K562 (cell line): ENCODE data around the gene FTSJ1. TPM values are rescaled to one million over a fixed set of nuclear protein-coding genes. Genes with fewer than 3 reads are reported as not detected.

Experiments
- ATAC-seq: fragments of 200-7000 bp; cut with Tn5 transposase; 3 replicates; pipeline ENCODE4 v1.9.1; 2020; ENCODE audit warnings: moderate library complexity
- BruUV-seq: library from RNA; stranded (reverse); fragments of 400-500 nt; replicated peaks from 2 replicates; lab custom pipeline; 2021; lab: Mats Ljungman, UMichigan
- CTCF ChIA-PET: fragments of 300-600 bp; formaldehyde crosslinking; extraction: SDS; loops from one replicate; lab custom pipeline; 2021; ENCODE audit warnings: low intra/inter-chr PET ratio; lab: Yijun Ruan, JAX
- POLR2A ChIA-PET: fragments of 300-600, 350-650 bp; sonication (Branson Sonifier 250); formaldehyde crosslinking; extraction: SDS; loops from one replicate; lab custom pipeline; 2021; ENCODE audit warnings: antibody characterized with exemption, inconsistent platforms; lab: Yijun Ruan, JAX
- DNase-seq, 4 experiments: peaks; one replicate each; pipeline versions ENCODE4 v3.0.0 to v3.0.0-alpha.2; 2011 to 2018; ENCODE audit warnings: low spot score in 3 of 4, mixed read lengths in 3 of 4; ENCODE audit errors: extremely low read depth in 1 of 4
- FAIRE-seq: peaks from 2 replicates; lab custom pipeline; 2011; peaks lifted over from hg19 to GRCh38; lab: Jason Lieb, UNC
- H2AFZ ChIP-seq: 2 replicates; pipeline ENCODE4 v1.6.0; 2011; ENCODE audit warnings: low read depth, low read length, control low read depth, inconsistent platforms
- H3K27ac ChIP-seq: fragments of 200-600 bp; 3 replicates; pipeline ENCODE4 v1.8.0; 2011; ENCODE audit warnings: low read depth, mild to moderate bottlenecking, control low read depth, inconsistent platforms, low read length, moderate library complexity, mixed read lengths; ENCODE audit errors: extremely low read depth
- H3K27me3 ChIP-seq, 2 experiments: fragments of 300-600 bp in 1 of 2; 2 replicates in 1 of 2; 3 replicates in 1 of 2; pipeline versions ENCODE4 v1.6.0 to v1.8.0; 2011; ENCODE audit warnings: inconsistent platforms in 2 of 2, low read length in 2 of 2, mild to moderate bottlenecking in 1 of 2, mixed read lengths in 1 of 2, moderate library complexity in 1 of 2; ENCODE audit not compliant: control insufficient read depth in 2 of 2, insufficient read depth in 2 of 2
- H3K36me3 ChIP-seq: fragments of 300-600 bp; 3 replicates; pipeline ENCODE4 v1.8.0; 2011; ENCODE audit warnings: mild to moderate bottlenecking, low read length, inconsistent platforms; ENCODE audit not compliant: control insufficient read depth, insufficient read depth
- H3K4me1 ChIP-seq, 2 experiments: fragments of 200-600 bp in 1 of 2; replicated peaks in 1 of 2; 2 replicates in 1 of 2; 3 replicates in 1 of 2; pipeline versions ENCODE4 v1.5.1 to v1.8.0; 2011; ENCODE audit warnings: inconsistent platforms in 2 of 2, low read length in 2 of 2, mild to moderate bottlenecking in 1 of 2, mixed read lengths in 1 of 2, moderate library complexity in 1 of 2; ENCODE audit not compliant: control insufficient read depth in 2 of 2, insufficient read depth in 2 of 2
- H3K4me2 ChIP-seq: 2 replicates; pipeline ENCODE4 v1.6.1; 2011; ENCODE audit warnings: low read length, control low read depth, inconsistent platforms, mixed read lengths; ENCODE audit not compliant: insufficient read depth
- H3K4me3 ChIP-seq: fragments of 200-600 bp; sonication (generic), shearing (Covaris generic); 2 replicates; pipeline ENCODE4 v1.5.1; 2016; ENCODE audit warnings: control low read depth, inconsistent platforms
- H3K79me2 ChIP-seq: fragments of 200-600 bp; 3 replicates; pipeline ENCODE4 v1.8.0; 2011; ENCODE audit warnings: low read length, inconsistent platforms; ENCODE audit not compliant: control insufficient read depth, insufficient read depth
- H3K9ac ChIP-seq, 2 experiments: 2 replicates each; pipeline versions ENCODE4 v1.6.0 to v1.6.1; 2011; ENCODE audit warnings: low read depth in 2 of 2, low read length in 2 of 2, control low read depth in 1 of 2, inconsistent platforms in 1 of 2, mild to moderate bottlenecking in 1 of 2, mixed read lengths in 1 of 2; ENCODE audit not compliant: insufficient read depth in 1 of 2
- H3K9me1 ChIP-seq: one replicate; pipeline ENCODE4 v1.6.0; 2011; ENCODE audit warnings: inconsistent platforms, mild to moderate bottlenecking, low read length, moderate library complexity; ENCODE audit not compliant: control insufficient read depth, insufficient read depth
- H3K9me3 ChIP-seq: replicated peaks from 2 replicates; pipeline ENCODE4 v1.5.1; 2011; ENCODE audit warnings: low read depth, low read length, inconsistent platforms; ENCODE audit not compliant: control insufficient read depth, insufficient read depth
- H4K20me1 ChIP-seq: replicated peaks from 2 replicates; pipeline ENCODE4 v1.6.1; 2011; ENCODE audit warnings: low read length, inconsistent platforms, mixed read lengths; ENCODE audit not compliant: control insufficient read depth, insufficient read depth
- EHMT2 ChIP-seq: fragments of 450-650 bp; IDR thresholded peaks from 2 replicates; pipeline ENCODE4 v1.6.1; 2018; ENCODE audit warnings: antibody characterized with exemption
- TBP ChIP-seq: optimal IDR thresholded peaks from 2 replicates; pipeline ENCODE3; 2011; ENCODE audit warnings: low read depth, low read length, improper control_type of control experiment
- ZKSCAN1 ChIP-seq: fragments of 150-350 bp; IDR thresholded peaks from 2 replicates; pipeline ENCODE4 v1.6.1; 2016; ENCODE audit warnings: low read depth, low read length
- ZNF586 ChIP-seq: fragments of 450-650 bp; formaldehyde crosslinking; conservative IDR thresholded peaks from 2 replicates; pipeline ENCODE4 v1.4.0; 2020; ENCODE audit warnings: mild to moderate bottlenecking, moderate library complexity
- ZNF778 ChIP-seq: fragments of 450-650 bp; formaldehyde crosslinking; IDR thresholded peaks from 2 replicates; pipeline ENCODE4 v1.4.0; 2020; ENCODE audit warnings: mild to moderate bottlenecking, moderate library complexity
- WGBS: fragments of 100-300 bp; shearing (Covaris generic); methylation state at CpG from one replicate; pipeline ENCODE4 v1.1.6; 2016; ENCODE audit warnings: low coverage, mixed read lengths; ENCODE audit not compliant: insufficient coverage; ENCODE audit errors: missing lambda C conversion rate; 5-methylcytosine and 5-hydroxymethylcytosine counted together
- in situ Hi-C: fragments of 300-500 bp; cut with MboI; formaldehyde crosslinking; loops from 4 replicates; pipeline ENCODE4 v1.15.0; 2018; ENCODE audit warnings: inconsistent platforms, mixed read lengths
- intact Hi-C: fragments of 100-400 bp; cut with micrococcal nuclease; formaldehyde crosslinking; loops from 2 replicates; pipeline ENCODE4 v1.14.2; 2022
- polyA plus RNA-seq, 8 experiments: library from polyadenylated mRNA; depleted of rRNA in 4 of 8; stranded (reverse) in 5 of 8; unstranded in 3 of 8; fragments of >200 nt; fragmentation: Nextera tagmentation in 2 of 8; fragmentation: Illumina TruSeq in 1 of 8; extraction: Ambion mirVana in 2 of 8; extraction: Trizol in 1 of 8; gene quantifications; 2 replicates each; pipeline versions ENCODE4 v1.2.1 to v1.2.3, GENCODE V29; 2011 to 2014; ENCODE audit warnings: inconsistent platforms in 1 of 8, missing spikeins in 1 of 8
- total RNA-seq, 7 experiments: library from RNA; depleted of rRNA in 6 of 7; stranded (reverse); fragments of >200 nt in 6 of 7; fragmentation: Illumina TruSeq in 2 of 7; extraction: Trizol in 2 of 7; gene quantifications; 2 replicates each; pipeline versions ENCODE4 v1.2.1 to v1.2.3, GENCODE V29; 2011 to 2021; ENCODE audit warnings: low replicate concordance in 1 of 7
- TF ChIP-seq, protein P1 (sequence below): fragments of 450-650 bp; IDR thresholded peaks from 2 replicates; pipeline ENCODE4 v1.6.1; 2016; ENCODE audit warnings: missing biosample characterization, missing genetic modification characterization
- TF ChIP-seq, protein P2 (sequence below): fragments of 250-450 bp; sonication (Bioruptor Pico); IDR thresholded peaks from 2 replicates; pipeline ENCODE4 v1.4.0; 2020; ENCODE audit warnings: borderline replicate concordance

The FTSJ1 gene
- total and polyA plus RNA-seq, 9 of the 15 experiments (the other 6 are each of a cell fraction or from before 2014, with no cell fraction given) = 12.2 to 95.6 (median 71.6) TPM

DNA sequence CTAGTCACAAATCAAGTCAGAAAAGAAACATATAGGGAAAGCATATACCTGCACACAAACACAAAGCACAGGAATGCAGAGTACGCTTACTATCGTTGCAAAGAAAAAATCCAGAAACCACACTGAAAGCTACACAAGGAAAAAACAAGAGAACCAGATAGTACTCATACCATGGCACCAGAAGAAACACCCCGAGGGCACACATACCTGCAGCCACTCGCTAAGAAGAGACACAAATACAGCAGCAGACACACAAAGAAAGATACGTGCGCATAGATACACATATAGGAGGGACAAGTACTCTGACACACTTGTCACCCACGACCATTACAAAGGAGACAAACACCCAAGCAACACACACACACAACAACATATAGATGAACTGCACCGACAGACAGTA, 4.5 kb upstream of the FTSJ1 start:
- in situ Hi-C loops (no loop called here), intact Hi-C loops (no loop called here)
- peak overlapping the region in 1 of 2 experiments; percentile 96; a peak in 1 of 4 replicates for H3K9ac ChIP-seq
- H4K20me1 ChIP-seq = no peaks in the 10 kb centered on the region
- no peak for DNase-seq
- TF ChIP-seq ZNF586 (CRISPR knock-in tag) = no peak
- TF ChIP-seq TBP = no peak
- no peak for TF ChIP-seq ZNF778 (CRISPR knock-in tag)
- no peak for TF ChIP-seq EHMT2
- TF ChIP-seq, protein P1, sequence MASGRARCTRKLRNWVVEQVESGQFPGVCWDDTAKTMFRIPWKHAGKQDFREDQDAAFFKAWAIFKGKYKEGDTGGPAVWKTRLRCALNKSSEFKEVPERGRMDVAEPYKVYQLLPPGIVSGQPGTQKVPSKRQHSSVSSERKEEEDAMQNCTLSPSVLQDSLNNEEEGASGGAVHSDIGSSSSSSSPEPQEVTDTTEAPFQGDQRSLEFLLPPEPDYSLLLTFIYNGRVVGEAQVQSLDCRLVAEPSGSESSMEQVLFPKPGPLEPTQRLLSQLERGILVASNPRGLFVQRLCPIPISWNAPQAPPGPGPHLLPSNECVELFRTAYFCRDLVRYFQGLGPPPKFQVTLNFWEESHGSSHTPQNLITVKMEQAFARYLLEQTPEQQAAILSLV (tag) = no peak
- TF ChIP-seq, protein P2, sequence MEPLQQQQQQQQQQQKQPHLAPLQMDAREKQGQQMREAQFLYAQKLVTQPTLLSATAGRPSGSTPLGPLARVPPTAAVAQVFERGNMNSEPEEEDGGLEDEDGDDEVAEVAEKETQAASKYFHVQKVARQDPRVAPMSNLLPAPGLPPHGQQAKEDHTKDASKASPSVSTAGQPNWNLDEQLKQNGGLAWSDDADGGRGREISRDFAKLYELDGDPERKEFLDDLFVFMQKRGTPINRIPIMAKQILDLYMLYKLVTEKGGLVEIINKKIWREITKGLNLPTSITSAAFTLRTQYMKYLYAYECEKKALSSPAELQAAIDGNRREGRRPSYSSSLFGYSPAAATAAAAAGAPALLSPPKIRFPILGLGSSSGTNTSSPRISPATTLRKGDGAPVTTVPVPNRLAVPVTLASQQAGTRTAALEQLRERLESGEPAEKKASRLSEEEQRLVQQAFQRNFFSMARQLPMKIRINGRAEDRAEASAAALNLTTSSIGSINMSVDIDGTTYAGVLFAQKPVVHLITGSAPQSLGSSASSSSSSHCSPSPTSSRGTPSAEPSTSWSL (CRISPR knock-in tag) = no peak
- TF ChIP-seq ZKSCAN1 = no peak
- CTCF ChIA-PET = no interaction called here
- no peak for FAIRE-seq
- peaks cover 26 to 54% of the 10 kb centered on the region in 2 experiments; a peak in 4 of 5 replicates for H3K4me1 ChIP-seq
- H3K9me3 ChIP-seq = no peaks in the 10 kb centered on the region
- BruUV-seq = no TSS peak
- H3K36me3 ChIP-seq = peaks cover 7% of the 10 kb centered on the region; the same call in 2 of the 3 replicates
- no peaks in the 10 kb centered on the region for H3K27me3 ChIP-seq
- H3K79me2 ChIP-seq = peaks cover 52% of the 10 kb centered on the region
- no peak for ATAC-seq
- POLR2A ChIA-PET = interaction anchor here (0.7 to 1.2 kb wide), 2 partner anchors 50 to 103 kb away, joined by 3 to 5 read pairs; no protein-coding TSS in a partner anchor
- no peak overlapping the region for H3K4me2 ChIP-seq
- WGBS = 93% methylated on average over 6 of the region's 8 CpGs
- H3K27ac ChIP-seq = no peak overlapping the region
- H2AFZ ChIP-seq = peak overlapping the region; percentile 86
- no peak overlapping the region for H3K4me3 ChIP-seq
- no peaks in the 10 kb centered on the region for H3K9me1 ChIP-seq
